Left lobe of liver (tissue), 2 donors: Measurements from ENCODE around the gene BARX2. TPM values are rescaled to one million over a fixed set of nuclear protein-coding genes. Genes with fewer than 3 reads are reported as not detected.

Source experiments
- ATAC-seq: fragments of 200-7000 bp; cut with Tn5 transposase; one replicate; pipeline ENCODE4 v1.9.1; 2020; ENCODE audit warnings: mild to moderate bottlenecking, moderate library complexity
- DNase-seq: peaks from one replicate; pipeline ENCODE4 v3.0.0-alpha.2; 2020; ENCODE audit warnings: low spot score
- total RNA-seq: library from RNA; stranded (reverse); gene quantifications from one replicate; pipeline ENCODE4 v1.2.1, GENCODE V29; 2021
- donor health status: DM: no; HTN: no; CAD: no; lungs with moderate emphysema.
- donor health status: DM: no; HTN: yes; CAD: no.

The BARX2 gene
- total RNA-seq, 1 donor from 2014 or later, result not detected

GRCh38 chr11:129434641-129435498 is 59.2 kb downstream of the BARX2 start:
- no peak for ATAC-seq
- no peak for DNase-seq

GRCh38 chr11:129435499-129436245 is 60.0 kb downstream of the BARX2 start:
- no peak for DNase-seq
- ATAC-seq, result no peak

GRCh38 chr11:129436573-129436972 is 60.9 kb downstream of the BARX2 start:
- no peak for DNase-seq
- no peak for ATAC-seq

- no peak for ATAC-seq
Measured at GRCh38 chr11:129440028-129440713, 64.5 kb downstream of the BARX2 start.

GRCh38 chr11:129442171-129442570 is 66.5 kb downstream of the BARX2 start:
- DNase-seq (no peak), ATAC-seq (no peak)

More at GRCh38 chr11:129440028-129440713, 64.5 kb downstream of the BARX2 start:
- DNase-seq, result no peak

GRCh38 chr11:129443276-129443675 is 67.6 kb downstream of the BARX2 start:
- no peak for ATAC-seq

GRCh38 chr11:129444274-129444673 is 68.6 kb downstream of the BARX2 start:
- DNase-seq (no peak), ATAC-seq (no peak)

More at GRCh38 chr11:129443276-129443675, 67.6 kb downstream of the BARX2 start:
- no peak for DNase-seq

- no peak for ATAC-seq
- DNase-seq, result no peak
Measured at GRCh38 chr11:129445226-129445625, 69.6 kb downstream of the BARX2 start.

GRCh38 chr11:129446572-129446971 is 70.9 kb downstream of the BARX2 start:
- DNase-seq, result no peak
- ATAC-seq, result no peak

- no peak for ATAC-seq
Measured at GRCh38 chr11:129447654-129448239, 72.1 kb downstream of the BARX2 start.

GRCh38 chr11:129451524-129451923 is 75.9 kb downstream of the BARX2 start:
- ATAC-seq (no peak), DNase-seq (no peak)

More at GRCh38 chr11:129447654-129448239, 72.1 kb downstream of the BARX2 start:
- no peak for DNase-seq

- DNase-seq, result no peak
- ATAC-seq, result no peak
Measured at GRCh38 chr11:129453293-129453721, 77.7 kb downstream of the BARX2 start.

GRCh38 chr11:129455101-129455500 is 79.5 kb downstream of the BARX2 start:
- no peak for ATAC-seq
- no peak for DNase-seq

- ATAC-seq (no peak), DNase-seq (no peak)
Measured at GRCh38 chr11:129455756-129456655, 80.4 kb downstream of the BARX2 start.

GRCh38 chr11:129457321-129457720 is 81.7 kb downstream of the BARX2 start:
- DNase-seq (no peak), ATAC-seq (peak; percentile 55)

- ATAC-seq, result no peak
- no peak for DNase-seq
Measured at GRCh38 chr11:129458278-129458677, 82.6 kb downstream of the BARX2 start.

- ATAC-seq (no peak), DNase-seq (no peak)
Measured at GRCh38 chr11:129458756-129459535, 83.3 kb downstream of the BARX2 start.

- DNase-seq (no peak), ATAC-seq (peak; percentile 73)
Measured at GRCh38 chr11:129460714-129461113, 85.1 kb downstream of the BARX2 start.

- ATAC-seq, result no peak
- no peak for DNase-seq
Measured at GRCh38 chr11:129484068-129484467, 108.4 kb downstream of the BARX2 start.
